Measurements from ENCODE around the gene ROR1. TPM values are rescaled to one million over a fixed set of nuclear protein-coding genes. Genes with fewer than 3 reads are reported as not detected.

ROR1 gene
- total and polyA plus RNA-seq, 3 donors from 2014 or later, result 3.3 to 5.1 (median 4.6) TPM

DNA sequence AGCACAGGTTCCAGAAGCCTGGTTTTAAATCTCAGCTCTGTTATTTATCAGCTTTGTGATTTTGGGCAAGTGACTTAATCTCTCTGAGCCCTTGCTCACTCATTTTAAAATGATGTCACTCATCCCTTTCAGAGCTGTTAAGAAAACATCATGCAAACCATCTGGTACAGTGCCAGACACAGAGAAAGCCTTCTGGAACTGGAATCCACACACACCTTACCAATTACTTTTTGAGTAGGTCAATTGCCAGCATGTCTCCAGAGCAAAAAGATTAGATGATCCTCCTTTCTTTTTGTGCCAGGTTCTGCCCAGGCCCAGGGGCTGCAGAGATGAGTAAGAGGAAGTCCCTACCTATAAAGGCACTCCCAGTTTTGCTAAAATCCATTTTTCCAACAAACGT lies 61.3 kb downstream of the ROR1 start:
- Histone ChIP-seq H3K9me3 (no peaks in the 10 kb centered on the region), H3K36me3 (ENCODE audit: low read depth, missing control alignments) (no peaks in the 10 kb centered on the region), H3K27me3 (no peaks in the 10 kb centered on the region), H3K27ac (no peak overlapping the region), H3K4me3 (no peak overlapping the region), H3K4me1 (peaks cover 11% of the 10 kb centered on the region)
- intact Hi-C loops (cut with DNase I; ENCODE audit: low total_unique reads), result no loop called here
- TF ChIP-seq, protein P1, sequence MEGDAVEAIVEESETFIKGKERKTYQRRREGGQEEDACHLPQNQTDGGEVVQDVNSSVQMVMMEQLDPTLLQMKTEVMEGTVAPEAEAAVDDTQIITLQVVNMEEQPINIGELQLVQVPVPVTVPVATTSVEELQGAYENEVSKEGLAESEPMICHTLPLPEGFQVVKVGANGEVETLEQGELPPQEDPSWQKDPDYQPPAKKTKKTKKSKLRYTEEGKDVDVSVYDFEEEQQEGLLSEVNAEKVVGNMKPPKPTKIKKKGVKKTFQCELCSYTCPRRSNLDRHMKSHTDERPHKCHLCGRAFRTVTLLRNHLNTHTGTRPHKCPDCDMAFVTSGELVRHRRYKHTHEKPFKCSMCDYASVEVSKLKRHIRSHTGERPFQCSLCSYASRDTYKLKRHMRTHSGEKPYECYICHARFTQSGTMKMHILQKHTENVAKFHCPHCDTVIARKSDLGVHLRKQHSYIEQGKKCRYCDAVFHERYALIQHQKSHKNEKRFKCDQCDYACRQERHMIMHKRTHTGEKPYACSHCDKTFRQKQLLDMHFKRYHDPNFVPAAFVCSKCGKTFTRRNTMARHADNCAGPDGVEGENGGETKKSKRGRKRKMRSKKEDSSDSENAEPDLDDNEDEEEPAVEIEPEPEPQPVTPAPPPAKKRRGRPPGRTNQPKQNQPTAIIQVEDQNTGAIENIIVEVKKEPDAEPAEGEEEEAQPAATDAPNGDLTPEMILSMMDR (IDR thresholded peaks at IDR 0.05), result no peak
- TF ChIP-seq POLR2A (IDR thresholded peaks at IDR 0.05), result no peak
- 83 to 85% methylated on average over 1 of the region's 1 CpG for WGBS, 2 donors
- DNase-seq, result no peak

DNA sequence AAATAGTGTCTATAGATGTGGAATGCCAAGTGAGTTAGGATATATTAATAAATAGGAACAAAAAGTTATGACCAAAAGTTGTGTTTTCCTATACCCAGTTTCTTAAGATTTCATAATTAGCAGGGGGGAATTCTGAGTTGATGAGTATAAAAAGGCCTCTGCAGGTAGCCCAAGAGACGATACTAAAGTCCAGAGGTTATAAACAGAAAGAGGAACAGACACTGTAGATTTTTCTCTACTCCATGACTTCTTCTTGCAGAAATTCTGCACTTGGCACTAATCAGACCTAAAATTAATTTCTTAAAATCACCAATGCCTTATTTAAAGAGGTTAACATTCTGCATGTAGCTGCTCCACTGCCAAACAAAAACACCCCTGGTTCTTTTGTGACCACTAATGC lies 62.6 kb downstream of the ROR1 start:
- intact Hi-C loops (cut with DNase I; ENCODE audit: low total_unique reads), result no loop called here
- Histone ChIP-seq H3K4me3 (no peak overlapping the region), H3K27ac (no peak overlapping the region), H3K36me3 (ENCODE audit: low read depth, missing control alignments) (no peaks in the 10 kb centered on the region), H3K9me3 (no peaks in the 10 kb centered on the region), H3K27me3 (no peaks in the 10 kb centered on the region), H3K4me1 (peaks cover 11% of the 10 kb centered on the region)
- no peak for DNase-seq
- 75 to 90% methylated on average over 1 of the region's 1 CpG for WGBS, 2 donors
- TF ChIP-seq, protein P1 (IDR thresholded peaks at IDR 0.05), result no peak
- no peak for TF ChIP-seq POLR2A (IDR thresholded peaks at IDR 0.05)

GRCh38 chr1:63836830-63837229 lies 63.0 kb downstream of the ROR1 start:
- TF ChIP-seq, protein P1 (IDR thresholded peaks at IDR 0.05), result no peak
- no peak for TF ChIP-seq POLR2A (IDR thresholded peaks at IDR 0.05)
- 85 to 90% methylated on average over 5 of the region's 5 CpGs for WGBS, 2 donors
- Histone ChIP-seq H3K27me3 (no peaks in the 10 kb centered on the region), H3K9me3 (no peaks in the 10 kb centered on the region), H3K4me1 (peaks cover 11% of the 10 kb centered on the region), H3K36me3 (ENCODE audit: low read depth, missing control alignments) (no peaks in the 10 kb centered on the region), H3K4me3 (no peak overlapping the region), H3K27ac (no peak overlapping the region)
- no peak for DNase-seq
- intact Hi-C loops (cut with DNase I; ENCODE audit: low total_unique reads), result no loop called here

- intact Hi-C loops (cut with DNase I; ENCODE audit: low total_unique reads), result no loop called here
- 40 to 48% methylated on average over 6 to 7 of the region's 7 CpGs for WGBS, 2 donors
- TF ChIP-seq POLR2A (IDR thresholded peaks at IDR 0.05), result no peak
- TF ChIP-seq, protein P1 (IDR thresholded peaks at IDR 0.05), result no peak
- no peaks in the 10 kb centered on the region for H3K9me3 ChIP-seq
- no peak overlapping the region for H3K27ac ChIP-seq
- H3K27me3 ChIP-seq, result no peaks in the 10 kb centered on the region
- no peak for DNase-seq
- no peaks in the 10 kb centered on the region for H3K36me3 ChIP-seq (ENCODE audit: low read depth, missing control alignments)
- no peaks in the 10 kb centered on the region for H3K4me1 ChIP-seq
- H3K4me3 ChIP-seq, result no peak overlapping the region
Measured at GRCh38 chr1:63843010-63843409, 69.2 kb downstream of the ROR1 start.

DNA sequence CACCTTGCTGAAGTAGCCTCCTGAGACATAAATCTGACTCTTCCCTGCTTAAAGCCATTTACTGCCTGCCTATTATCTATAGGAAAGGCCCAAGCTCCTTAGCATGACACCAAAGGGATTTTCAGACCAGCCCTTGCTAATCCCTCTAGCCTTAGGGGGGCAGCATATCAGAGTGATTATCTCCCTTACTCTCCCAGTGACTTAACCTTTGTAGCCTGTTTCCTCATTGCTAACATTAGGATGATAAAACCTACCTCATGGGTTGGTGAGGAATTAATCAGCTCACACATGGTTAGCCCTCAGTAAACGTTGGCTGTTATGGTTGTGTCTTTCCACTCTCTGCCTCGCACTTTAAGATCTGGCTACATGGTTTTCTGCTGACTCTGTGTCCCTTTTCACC lies 70.1 kb downstream of the ROR1 start:
- no peak for TF ChIP-seq POLR2A (IDR thresholded peaks at IDR 0.05)
- TF ChIP-seq, protein P1 (IDR thresholded peaks at IDR 0.05), result no peak
- Histone ChIP-seq H3K9me3 (no peaks in the 10 kb centered on the region), H3K4me3 (no peak overlapping the region), H3K27me3 (no peaks in the 10 kb centered on the region), H3K36me3 (ENCODE audit: low read depth, missing control alignments) (no peaks in the 10 kb centered on the region), H3K27ac (no peak overlapping the region), H3K4me1 (no peaks in the 10 kb centered on the region)
- intact Hi-C loops (cut with DNase I; ENCODE audit: low total_unique reads), result no loop called here
- 86 to 88% methylated on average over 2 of the region's 2 CpGs for WGBS, 2 donors
- DNase-seq, result no peak

All from testis (tissue), 3 donors.